GM04503 (cell line): ENCODE data around the gene TCOF1.

ENCODE experiments used
- DNase-seq: peaks from one replicate; pipeline ENCODE4 v3.0.0-alpha.2; 2012; ENCODE audit warnings: low read depth

The TCOF1 gene

DNA sequence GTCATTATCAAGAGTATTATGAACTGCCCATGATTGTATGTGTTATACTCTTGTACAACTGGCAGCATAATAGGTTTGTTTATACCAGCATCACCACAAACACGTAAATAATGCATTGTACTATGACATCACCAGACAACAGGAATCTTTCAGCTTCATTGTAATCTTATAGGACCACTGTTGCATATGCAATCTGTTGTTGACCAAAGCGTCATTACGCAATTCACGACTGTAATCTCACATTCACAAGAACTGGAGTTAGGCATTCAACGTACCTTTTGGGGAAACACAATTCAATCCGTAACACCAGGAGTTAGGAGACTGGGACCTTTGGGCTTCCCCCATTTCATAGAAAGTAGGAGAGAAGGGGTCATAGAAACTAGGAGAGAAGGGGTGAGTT lies 34.4 kb upstream of the TCOF1 start:
- DNase-seq: no peak

DNA sequence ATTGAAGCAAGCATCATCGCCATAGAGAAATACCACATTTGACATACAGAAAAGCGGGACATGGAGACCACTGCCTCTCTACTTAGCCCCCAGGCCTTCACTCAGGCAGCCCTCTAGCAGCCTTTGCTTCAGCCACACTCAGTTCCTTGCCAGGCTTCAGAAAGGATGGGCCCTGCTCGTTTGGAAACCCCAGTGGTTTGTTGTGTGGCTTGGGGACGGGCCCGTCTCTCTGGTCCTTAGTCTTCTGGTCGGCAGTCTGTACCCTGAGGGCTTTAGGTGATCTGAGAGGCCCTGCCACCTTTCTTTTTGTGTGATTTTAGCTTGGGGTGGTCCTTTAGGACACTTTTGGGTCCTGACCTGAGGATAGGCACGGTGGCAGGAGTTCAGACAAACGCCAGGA lies 33.7 kb upstream of the TCOF1 start:
- no peak for DNase-seq

DNA sequence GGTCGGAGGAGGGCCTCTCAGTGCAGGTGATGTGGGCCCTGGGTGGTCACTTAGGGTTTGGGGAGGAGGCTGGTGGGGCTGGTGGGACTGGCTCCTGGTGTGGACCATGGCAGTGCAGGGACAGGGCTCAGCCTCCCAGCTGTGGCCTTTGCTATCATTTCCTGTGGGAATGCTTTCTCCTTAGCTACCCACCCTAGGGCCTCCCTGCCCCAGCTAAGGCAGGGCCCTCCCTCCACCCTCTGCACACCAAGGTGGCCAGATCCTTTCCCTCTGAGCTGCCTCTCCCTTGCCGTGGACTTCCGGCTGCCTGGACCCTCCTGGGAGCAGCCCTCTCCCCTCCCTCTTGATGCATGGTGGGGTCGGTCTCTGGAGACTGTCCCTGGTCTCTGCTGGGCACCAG lies 32.1 kb upstream of the TCOF1 start:
- DNase-seq: no peak

DNA sequence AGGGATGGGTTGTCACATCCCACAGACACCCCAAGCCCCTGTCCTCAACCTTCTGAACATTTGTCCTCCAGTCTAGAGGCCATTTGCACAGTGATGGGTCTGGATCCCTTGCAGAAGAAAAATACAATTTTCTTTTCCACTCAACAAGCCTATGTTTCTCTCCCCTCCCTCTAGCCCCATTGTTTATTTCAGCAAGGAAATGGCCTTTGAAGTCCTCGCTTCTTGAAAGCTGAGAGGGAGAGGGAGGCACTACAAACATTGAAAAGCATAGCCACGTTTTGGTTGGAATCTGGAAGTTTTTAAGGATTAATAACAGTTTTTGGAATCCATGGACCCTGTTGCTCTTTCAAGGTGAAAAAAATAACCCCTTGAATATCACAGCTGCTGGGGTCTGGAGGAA lies 30.8 kb upstream of the TCOF1 start:
- DNase-seq: no peak

GRCh38 chr5:150327139-150327538 lies 30.4 kb upstream of the TCOF1 start:
- DNase-seq: no peak

GRCh38 chr5:150328515-150328914 lies 29.0 kb upstream of the TCOF1 start:
- no peak for DNase-seq

DNA sequence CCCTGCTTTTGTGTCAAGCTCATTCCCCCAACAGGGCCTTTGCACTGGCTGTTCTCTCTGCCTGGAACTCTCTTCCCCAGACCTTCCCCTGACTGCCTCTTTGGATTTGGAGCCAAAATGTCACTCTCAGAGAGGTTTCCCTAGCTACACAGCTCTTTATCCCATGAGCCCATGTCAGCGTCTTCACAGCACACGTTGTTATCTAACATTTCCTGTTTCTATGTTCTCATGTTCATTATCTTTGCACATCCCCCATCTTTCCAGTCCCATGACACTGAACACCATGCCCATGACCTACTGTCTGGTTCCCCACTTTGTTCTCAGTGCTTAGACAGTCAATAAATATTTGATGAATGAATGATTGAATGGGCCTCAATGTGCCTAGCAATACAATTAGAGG lies 28.5 kb upstream of the TCOF1 start:
- no peak for DNase-seq

- DNase-seq: no peak
These were observed 27.3 kb upstream of the TCOF1 start for GRCh38 chr5:150329881-150330876.

- no peak for DNase-seq
These were observed 24.1 kb upstream of the TCOF1 start for GRCh38 chr5:150333400-150333799.

DNA sequence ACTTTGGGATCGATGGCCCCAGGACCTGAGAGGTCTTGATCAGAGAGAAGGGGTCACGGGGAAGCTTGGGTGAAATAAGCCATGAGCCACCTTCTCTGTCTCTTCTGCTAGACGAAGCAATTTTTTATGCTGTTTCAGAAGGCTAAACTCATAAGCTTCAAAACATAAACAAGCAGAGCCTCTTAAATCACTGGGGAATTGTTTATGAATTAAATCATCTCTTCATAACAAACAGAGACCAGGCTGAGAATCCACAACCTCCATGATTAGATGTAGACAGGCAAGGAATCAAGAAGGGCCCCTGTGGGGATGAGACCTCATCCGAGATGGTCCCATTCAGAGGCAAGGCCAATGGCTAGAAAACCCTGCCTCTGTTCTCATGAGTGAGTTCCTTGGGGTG lies 21.7 kb upstream of the TCOF1 start:
- no peak for DNase-seq

DNA sequence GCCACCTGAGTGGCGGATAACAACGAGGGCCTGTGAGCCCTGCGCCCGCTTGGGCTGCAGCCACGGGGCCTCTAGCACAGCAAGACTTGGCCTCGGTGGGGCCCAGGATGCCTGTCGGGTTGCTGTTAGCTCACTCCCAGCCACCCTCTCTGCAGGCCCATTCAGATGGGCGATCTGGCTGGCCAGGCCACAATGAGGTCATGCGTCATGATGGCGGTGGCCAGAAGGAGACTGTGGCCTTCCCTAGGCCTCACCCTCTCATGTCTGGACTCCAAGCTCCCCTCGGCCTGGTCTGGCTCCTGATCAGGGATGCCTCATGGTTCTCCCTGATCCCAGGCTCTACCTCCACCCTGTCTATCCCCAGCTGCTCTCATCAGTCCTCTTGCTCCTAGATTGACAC lies 19.0 kb upstream of the TCOF1 start:
- DNase-seq: no peak

- DNase-seq: no peak
These were observed 18.3 kb upstream of the TCOF1 start for GRCh38 chr5:150339165-150339564.

GRCh38 chr5:150339841-150340240 lies 17.7 kb upstream of the TCOF1 start:
- DNase-seq: no peak

GRCh38 chr5:150340614-150341255 lies 16.8 kb upstream of the TCOF1 start:
- DNase-seq: no peak

DNA sequence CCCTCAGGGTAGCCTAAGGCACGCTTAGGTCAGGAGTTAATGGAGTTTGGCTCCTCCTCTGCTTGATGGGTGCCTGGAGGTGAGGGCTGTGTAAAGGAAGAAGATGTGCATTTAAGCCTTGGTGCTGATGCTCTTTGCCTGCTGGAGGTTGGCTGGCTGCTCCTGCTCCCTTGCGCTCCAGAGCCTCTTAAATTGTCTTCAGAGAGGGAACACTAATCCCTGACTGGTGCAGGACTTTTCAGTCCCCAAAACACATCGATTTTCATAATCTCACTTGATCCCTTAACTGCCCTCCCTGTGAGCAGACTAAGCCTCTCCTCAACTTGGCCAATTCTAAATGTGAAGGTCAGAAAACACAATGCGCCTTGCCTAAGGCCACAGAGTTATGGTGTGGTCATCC lies 16.2 kb upstream of the TCOF1 start:
- DNase-seq: no peak

- DNase-seq: no peak
These were observed 15.5 kb upstream of the TCOF1 start for GRCh38 chr5:150341989-150342388.

- DNase-seq: no peak
These were observed 14.9 kb upstream of the TCOF1 start for GRCh38 chr5:150342583-150342982.

DNA sequence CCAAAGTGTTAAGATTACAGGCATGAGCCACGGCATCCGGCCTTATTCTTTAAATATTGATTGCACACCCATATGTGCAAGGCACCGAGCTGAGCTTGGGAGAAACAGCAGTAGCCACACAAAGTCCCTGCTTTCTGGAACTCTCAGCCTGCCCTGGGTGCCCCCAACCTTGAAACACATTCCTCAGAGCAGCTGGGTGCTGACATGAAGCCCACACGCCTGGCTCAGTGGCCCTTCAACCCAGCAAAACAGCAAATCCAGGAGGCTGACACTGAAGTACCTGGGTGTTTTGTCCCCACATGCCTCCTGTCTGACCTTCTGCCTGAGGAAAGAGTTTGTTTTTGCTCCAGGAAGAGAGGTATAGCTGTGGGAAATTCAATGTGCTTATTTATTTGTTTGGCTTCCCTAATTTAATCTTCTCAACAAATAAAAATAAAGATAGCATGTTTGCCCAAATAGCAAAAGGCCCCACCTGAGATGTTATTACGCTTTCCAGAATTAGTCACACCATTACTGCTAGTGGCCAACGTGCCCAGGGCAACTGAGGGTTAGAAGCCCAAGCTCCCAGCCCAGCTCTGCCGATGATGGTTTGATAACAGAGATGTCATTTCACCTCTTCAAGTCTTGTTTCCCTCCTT lies 13.4 kb upstream of the TCOF1 start:
- no peak for DNase-seq

DNA sequence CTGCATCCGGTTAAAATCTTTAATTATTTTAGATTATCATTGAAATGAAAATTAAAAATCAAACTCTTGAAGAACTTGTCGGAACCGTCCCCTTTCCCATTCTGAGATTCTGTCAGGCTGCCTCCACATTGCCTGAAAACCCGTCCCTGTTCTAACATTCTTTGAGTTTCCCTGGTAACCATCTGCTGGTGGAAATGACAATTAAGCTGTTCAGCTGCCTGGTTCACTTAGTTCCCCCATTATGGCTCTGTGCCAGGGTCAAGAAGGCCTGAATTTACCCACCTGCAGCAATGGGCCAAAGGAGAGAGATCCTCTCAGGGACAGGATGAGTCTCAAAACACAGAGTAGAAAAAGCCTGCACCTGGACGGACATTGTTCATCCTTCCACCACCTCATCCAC lies 11.8 kb upstream of the TCOF1 start:
- no peak for DNase-seq

- DNase-seq: no peak
These were observed 10.9 kb upstream of the TCOF1 start for GRCh38 chr5:150346592-150346991.

DNA sequence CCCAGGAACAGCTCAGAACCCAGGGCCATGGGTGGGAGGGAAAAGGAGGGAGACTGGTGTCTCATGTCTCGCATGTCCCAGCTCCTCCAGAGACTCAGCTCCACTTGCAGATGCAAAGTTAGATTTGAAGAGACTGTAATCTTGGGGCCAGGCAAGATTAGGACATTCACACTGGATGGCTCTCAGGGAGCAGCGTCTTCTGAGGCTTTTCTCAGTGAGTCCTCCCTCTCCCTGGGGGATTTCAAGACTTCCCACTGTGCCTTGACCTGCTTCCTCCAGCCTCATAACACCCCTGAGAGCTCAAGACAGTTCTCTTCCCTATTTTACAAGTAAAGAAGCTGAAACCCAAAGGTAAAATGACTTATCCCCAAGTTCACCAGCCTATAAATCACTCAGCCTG lies 10.5 kb upstream of the TCOF1 start:
- no peak for DNase-seq

- DNase-seq: no peak
These were observed 10.0 kb upstream of the TCOF1 start for GRCh38 chr5:150347451-150347850.

DNA sequence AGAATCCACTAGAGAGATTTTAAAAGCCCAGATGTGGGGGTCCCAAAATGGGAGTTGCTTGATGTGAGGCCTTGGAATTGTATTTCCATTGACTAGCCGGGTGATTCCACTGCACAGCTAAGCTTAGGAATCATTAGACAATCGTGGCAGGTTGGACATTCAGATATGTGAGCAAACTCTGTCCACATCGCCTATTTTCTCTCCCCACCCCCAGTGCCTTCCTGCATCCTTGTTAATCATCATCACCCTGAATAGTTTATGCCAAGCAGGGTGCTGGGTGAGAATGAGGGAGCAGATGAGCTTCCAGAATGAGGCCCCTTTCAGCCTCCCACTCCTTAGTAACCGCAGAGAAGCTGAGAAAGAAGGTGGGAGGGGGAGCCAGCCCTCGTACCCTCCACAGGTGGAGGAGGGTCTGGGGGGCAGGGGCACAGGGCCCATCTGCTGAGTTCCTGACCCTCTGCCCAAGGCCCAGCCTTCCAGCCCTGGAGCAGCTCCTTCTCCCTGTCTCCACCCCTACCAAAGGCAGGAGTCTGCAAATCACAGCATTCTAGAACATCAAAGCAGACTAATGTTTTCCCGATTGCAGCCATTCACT lies 7.7 kb upstream of the TCOF1 start:
- no peak for DNase-seq
